GM03348 (cell line): Measurements from ENCODE around the gene GRK3.
"Not testable (repeated sequence)": the region's sequence is repeated elsewhere in the genome, so short reads cannot be mapped to it uniquely, and the experiment has no call there.

Experiments used
- DNase-seq: peaks from one replicate; pipeline ENCODE4 v3.0.0; 2012; ENCODE audit warnings: low spot score

GRK3 gene

DNA sequence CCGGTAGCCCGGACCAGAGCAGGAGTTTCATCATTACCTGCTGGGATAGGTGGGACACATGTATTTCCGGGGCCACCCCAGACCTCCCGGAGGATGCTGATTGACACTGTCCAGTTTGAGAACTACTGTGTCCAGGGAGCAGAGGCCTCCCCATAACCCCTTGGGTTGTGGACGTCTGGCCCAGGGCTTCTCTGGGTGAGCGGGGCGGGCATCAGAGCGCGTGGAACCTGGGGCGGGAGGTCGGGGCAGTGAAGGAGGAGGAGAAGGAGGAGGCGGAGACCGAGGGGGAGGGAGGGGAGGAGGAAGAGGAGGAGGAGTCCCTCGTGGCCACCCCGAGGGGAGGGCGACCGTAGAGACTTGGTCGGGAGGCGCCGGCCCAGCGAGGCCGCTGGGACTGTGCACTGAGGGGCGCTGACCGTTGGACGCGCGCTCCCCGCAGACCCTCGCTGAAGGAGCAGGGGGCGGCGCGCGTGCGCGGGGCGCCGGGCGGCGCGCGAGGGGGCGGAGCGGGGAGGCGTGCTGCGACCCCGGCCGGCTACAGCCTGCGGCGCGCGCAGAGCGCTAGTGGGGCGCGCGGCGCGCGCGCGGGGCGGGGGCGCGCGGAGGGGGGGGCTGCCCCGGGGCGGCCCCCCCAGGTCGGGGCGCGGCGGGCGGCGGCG is at the start of gene GRK3:
GRK3 (plus strand) TSS at position 356 of the 659 bp plus-strand sequence. CDS start 366 bp downstream, outside the sequence.
- DNase-seq = peak; percentile 33

DNA sequence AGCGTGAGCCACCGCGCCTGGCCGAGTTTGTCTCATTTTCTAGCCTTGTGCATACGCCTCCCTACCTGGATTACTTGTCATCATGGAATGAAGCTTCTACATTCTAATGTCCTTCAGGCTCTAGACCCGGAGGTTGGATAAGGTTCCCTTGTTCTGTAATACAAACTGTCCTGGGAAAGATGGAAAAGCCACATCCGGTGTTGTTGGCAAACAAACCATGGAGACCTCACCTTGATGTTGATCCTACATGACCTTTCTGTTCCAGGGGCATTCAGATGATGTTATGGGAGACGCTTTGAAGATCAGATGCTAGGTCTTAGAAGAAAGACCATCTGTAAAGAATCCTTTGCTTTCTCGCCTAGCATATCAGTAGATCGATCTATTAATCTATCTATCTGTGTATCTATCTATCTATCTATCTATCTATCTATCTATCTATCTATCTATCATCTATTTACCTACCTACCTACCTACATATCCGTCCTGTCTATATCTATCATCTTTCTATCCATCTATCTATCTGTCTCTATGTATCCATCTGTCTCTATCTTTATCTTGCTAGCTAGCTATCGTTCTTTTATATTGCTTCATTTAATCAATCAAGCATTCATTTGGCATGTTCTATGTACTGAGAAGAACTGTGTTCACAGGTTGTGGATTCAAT is 46.3 kb upstream of the GRK3 start:
- DNase-seq = no peak

- DNase-seq = no peak
Measured at GRCh38 chr22:25525376-25525775, 39.1 kb upstream of the GRK3 start.

DNA sequence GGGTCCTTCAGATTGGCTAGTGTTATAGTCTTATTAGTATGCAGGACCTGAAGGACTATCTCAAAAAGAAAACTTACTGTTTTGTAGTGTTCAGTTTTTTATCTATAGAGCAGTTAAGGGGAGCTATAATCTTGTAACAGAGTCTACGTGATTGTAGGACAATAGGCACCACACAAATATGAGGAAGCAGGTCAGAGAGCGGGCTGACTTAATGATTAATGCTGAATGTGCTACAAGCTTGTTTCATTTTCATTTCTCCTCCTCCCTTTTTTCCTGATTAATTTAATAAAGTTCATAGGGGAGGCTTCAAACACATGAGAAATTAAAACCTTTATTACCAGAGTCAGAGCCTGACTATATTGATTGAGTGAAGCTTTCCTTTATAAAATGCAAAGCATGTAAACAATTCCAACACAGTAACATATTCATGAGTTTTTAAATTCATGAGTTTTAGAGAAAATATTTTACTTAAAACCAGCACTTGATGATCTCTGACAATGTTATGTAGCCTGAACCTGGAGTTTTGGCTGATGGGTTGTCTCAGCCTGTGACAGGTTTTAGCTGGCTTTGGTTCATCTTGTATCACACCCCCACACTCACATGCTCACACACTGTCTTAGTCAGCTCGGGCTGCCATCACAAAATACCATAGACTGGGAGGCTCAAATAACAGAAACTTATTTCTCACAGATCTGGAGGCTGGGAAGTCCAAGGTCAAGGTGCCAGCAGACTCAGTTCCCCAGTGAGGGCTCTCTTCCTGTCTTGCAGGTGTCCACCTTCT is 38.5 kb upstream of the GRK3 start:
- DNase-seq = not testable (repeated sequence)

DNA sequence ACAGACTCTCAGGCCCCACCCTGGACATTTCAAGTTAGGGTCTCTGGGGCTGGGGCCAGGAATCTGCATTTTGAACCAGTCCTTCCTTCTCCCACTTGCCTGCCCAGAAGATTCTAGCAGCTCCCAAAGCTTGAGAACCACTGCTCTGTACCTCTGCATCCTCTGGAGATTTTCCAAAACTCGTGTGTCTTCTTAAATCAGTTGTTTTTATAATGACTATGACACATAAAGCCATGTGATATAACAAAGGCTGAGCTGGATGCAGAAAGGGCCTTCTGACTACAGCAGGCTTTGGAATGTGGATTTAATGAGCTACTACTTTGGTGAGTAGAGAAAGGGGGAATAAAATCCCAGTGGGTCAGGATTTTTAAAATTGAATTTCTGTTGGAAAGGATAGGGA is 37.5 kb upstream of the GRK3 start:
- DNase-seq = not testable (repeated sequence)

DNA sequence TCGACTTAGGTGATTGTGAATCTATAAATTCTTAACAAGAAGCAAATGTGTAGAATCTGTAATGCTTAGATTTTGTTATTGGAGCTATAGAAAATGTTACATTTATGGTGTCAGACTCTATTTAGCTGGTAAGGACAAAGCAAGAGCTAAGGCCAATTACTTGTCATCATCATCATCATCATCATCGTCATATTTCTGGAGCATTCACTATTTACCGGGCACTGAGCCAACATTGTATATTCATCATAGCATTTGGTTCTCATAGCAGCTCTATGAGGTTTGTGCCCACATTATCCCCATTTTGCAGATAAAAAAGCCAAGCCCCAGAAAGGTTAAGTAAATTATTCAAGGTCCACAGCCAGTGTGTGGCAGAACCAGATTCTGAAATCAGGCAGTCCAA is 36.4 kb upstream of the GRK3 start:
- not testable (repeated sequence) for DNase-seq

GRCh38 chr22:25529059-25529458 is 35.4 kb upstream of the GRK3 start:
- not testable (repeated sequence) for DNase-seq

GRCh38 chr22:25529541-25530137 is 34.8 kb upstream of the GRK3 start:
- DNase-seq = not testable (repeated sequence)

GRCh38 chr22:25531677-25532076 is 32.8 kb upstream of the GRK3 start:
- DNase-seq = not testable (repeated sequence)

GRCh38 chr22:25534724-25535123 is 29.8 kb upstream of the GRK3 start:
- no peak for DNase-seq

GRCh38 chr22:25536589-25536988 is 27.9 kb upstream of the GRK3 start:
- DNase-seq = no peak

DNA sequence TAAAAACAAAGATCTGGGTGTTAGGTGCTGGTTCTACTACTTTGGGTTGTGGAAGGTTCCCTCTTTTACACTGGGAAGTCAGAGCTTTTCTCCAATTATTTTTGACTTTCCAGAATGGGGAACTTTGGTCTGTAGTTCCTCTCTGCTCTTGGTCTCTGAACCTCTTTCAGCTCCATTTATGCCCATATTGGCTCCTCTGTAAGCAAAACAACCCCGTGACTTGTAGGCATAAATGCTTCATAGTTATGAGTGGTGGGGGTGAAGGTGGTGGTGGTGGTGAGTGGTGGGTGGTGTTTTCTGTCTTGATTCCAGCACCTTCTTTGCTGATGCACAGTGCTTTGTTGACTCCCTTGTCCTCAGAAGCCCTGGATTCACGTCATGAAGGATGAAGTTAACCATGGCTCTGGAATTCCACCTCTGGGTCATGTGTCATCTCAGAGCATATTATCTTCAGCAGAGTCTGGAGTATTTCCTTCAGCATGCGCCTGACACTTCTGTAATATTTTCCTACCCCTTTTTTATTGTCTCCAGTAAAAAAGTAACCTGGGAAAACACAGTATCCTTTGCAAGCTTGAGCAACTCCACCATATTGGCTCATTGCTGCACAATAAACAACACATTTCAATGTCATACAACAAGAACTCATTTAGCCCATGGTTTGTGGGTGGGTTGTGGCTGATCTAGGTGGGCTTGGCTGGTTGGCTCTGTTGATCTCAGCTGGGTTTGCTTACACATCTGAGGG is 24.1 kb upstream of the GRK3 start:
- no peak for DNase-seq

GRCh38 chr22:25540908-25541660 is 23.4 kb upstream of the GRK3 start:
- DNase-seq = no peak

DNA sequence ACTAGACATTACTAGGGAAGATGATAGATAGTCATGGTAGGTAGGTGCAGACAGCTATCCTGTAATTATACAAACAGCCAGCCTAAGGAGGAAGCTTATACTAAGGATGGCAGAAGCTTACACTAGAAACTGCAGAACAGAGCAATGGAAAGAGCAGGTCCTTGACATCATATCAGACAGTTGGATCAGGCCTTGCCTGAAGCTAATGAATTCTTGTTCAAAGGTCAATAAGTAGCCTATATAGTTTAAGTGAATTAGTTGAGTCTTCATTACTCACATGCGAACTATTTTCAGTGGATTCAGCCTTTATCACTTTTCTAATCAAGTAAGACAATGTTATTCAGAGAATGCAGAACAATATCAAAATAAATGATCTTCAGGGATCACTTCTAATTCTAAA is 22.3 kb upstream of the GRK3 start:
- DNase-seq = no peak

GRCh38 chr22:25542720-25543402 is 21.6 kb upstream of the GRK3 start:
- no peak for DNase-seq

DNA sequence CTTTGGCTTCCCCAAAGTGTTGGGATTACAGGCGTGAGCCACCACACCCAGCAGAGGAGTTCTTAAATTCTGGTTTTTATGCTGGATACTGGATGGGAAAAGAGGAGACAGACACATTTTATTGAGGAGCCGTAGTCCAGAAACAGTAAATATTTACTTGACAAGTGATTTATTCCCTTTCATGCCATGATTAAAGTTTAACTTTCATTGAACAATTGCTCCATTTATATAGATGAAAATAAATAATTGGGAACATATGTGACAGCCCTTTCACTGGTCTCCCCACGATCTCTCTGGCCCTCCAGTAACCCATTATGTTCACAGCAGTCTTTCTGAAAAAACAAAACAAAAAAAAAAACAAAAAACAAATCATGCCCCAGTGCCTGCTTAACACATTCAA is 19.3 kb upstream of the GRK3 start:
- no peak for DNase-seq

- no peak for DNase-seq
Measured at GRCh38 chr22:25545672-25546071, 18.8 kb upstream of the GRK3 start.

- no peak for DNase-seq
Measured at GRCh38 chr22:25546242-25546641, 18.2 kb upstream of the GRK3 start.

- DNase-seq = no peak
Measured at GRCh38 chr22:25546751-25547150, 17.7 kb upstream of the GRK3 start.

DNA sequence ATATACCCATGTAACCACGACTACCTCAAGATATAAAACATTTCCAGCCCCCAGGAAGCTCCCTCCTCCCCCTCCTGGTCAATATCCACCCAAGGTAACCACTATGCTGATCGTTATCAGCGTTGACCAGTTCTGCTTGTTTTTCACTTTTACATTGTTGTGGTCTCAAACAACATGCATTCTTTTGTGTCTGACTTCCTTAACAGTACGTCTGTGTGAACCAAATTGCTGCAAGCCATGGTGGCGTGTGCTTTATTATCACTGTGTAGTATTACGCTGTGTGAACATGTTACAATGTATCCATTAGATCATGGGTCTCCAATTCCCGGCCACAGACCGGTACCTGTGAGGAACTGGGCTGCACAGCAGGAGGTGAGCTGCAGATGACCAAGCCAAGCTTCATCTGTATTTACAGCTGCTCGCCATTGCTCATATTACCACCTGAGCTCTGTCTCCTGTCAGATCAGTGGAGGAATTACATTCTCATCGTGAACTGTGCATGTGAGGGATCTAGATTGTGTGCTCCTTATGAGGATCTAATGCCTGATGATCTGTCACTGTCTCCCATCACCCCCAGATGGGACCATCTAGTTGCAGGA is 15.5 kb upstream of the GRK3 start:
- DNase-seq = no peak
